Measurements from ENCODE around the gene MXD1.

The MXD1 gene

DNA sequence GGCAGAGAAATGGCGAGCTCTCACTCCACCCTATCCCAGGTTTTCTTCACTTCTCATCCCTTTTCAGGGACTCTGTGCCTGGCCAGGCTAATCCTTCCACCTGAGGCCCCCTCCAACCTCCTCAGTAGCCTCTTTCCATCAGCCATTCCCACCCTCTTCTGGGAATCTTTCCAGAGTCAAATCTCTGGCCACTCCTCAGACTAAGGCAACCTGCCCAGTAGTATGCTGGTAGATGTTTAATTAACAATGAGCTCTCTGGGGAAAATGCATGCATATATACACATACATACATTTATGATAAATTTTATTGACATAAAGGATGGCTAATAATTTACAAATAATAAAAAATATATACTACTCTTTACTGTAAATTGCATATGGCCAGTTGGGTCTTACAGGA, 57.9 kb downstream of the MXD1 start (continued):
- TF ChIP-seq, protein P1, sequence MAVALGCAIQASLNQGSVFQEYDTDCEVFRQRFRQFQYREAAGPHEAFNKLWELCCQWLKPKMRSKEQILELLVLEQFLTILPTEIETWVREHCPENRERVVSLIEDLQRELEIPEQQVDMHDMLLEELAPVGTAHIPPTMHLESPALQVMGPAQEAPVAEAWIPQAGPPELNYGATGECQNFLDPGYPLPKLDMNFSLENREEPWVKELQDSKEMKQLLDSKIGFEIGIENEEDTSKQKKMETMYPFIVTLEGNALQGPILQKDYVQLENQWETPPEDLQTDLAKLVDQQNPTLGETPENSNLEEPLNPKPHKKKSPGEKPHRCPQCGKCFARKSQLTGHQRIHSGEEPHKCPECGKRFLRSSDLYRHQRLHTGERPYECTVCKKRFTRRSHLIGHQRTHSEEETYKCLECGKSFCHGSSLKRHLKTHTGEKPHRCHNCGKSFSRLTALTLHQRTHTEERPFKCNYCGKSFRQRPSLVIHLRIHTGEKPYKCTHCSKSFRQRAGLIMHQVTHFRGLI (tag by site-specific recombination; IDR thresholded peaks at IDR 0.05), result no peak
- TF ChIP-seq ZNF169 (tag by site-specific recombination; IDR thresholded peaks at IDR 0.05) (no peak), ZNF292 (tag by site-specific recombination; IDR thresholded peaks at IDR 0.05; ENCODE audit: borderline replicate concordance, low read depth) (no peak), SETDB1 (IDR thresholded peaks at IDR 0.05; ENCODE audit: insufficient read length, low read length) (no peak), ZNF184 (tag by site-specific recombination; IDR thresholded peaks at IDR 0.05) (no peak), TRIM28 (IDR thresholded peaks at IDR 0.05; ENCODE audit: borderline replicate concordance, low read length) (no peak)

DNA sequence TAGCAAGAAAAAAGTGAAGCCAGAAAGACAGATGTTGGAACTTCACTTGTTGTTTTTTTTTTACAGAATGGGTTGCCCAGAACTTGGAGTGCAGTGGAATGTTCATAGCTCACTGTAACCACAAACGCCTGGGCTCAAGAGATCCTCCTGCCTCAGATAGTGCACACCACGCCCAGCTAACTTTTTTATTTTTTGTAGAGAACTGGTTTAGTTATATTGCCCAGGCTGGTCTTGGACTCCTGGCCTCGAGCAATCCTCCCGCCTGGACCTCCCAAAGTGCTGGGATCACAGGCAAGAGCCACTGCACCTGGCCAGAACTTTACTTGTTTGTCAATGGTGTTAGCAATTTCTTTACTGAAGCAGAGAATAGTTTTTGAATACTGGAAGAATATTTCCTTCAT, 58.4 kb downstream of the MXD1 start:
- no peaks in the 10 kb centered on the region for H3K4me1 ChIP-seq (ENCODE audit: control insufficient read depth, insufficient read depth, low read length)
- CTCF ChIA-PET, result no interaction called here

DNA sequence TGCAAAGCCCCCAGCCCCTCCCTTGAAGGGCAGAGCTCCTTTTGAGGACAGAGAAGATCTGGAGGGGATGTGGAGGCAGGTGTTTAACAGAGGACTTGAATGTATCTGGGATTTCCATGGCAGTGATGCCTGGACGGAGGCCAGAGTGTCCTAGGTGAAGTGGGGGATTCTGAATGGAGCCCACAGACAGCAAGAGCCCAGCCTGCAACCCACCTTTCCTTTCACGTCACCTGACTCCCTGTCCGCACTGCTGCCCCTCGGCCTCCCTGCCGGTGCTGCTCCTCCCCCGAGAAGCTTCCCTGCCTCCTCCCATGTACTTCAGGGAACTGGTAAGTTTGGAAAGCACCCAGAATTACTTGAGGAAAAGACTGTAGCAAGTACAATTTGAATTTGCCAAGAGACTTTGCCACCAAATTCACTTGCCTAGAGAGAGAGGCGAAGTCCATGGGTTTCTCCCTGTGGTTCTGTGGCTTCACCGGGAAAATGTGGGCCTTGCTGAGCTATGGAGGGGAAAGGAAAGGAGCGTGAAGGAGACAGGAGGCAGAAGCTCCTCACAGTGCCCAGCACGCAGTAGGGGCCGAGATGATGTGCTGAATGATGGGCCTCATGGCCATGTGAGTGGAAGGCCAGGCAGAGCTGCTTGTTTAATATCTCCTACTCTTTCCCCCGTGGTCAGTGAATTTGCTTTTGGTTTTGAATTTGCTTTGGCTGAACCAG, 60.4 kb downstream of the MXD1 start:
- CTCF ChIA-PET, result no interaction called here
- no peaks in the 10 kb centered on the region for H3K4me1 ChIP-seq (ENCODE audit: control insufficient read depth, insufficient read depth, low read length)
- POLR2A ChIA-PET, result no interaction called here

More for the DNA sequence above, 58.4 kb downstream of the MXD1 start:
- Histone ChIP-seq H3K36me3 (ENCODE audit: control insufficient read depth in 2 of 2, insufficient read depth in 1 of 2, low read length in 2 of 2) (no peaks in the 10 kb centered on the region), H3K4me3 (ENCODE audit: low read depth, low read length) (no peak overlapping the region), H3K9me3 (ENCODE audit: control insufficient read depth, insufficient read depth, low read depth, low read length) (no peaks in the 10 kb centered on the region), H3K27ac (ENCODE audit: extremely low read depth, low read depth, low read length) (no peak overlapping the region)
- POLR2A ChIA-PET, result no interaction called here
- TF ChIP-seq, protein P2, sequence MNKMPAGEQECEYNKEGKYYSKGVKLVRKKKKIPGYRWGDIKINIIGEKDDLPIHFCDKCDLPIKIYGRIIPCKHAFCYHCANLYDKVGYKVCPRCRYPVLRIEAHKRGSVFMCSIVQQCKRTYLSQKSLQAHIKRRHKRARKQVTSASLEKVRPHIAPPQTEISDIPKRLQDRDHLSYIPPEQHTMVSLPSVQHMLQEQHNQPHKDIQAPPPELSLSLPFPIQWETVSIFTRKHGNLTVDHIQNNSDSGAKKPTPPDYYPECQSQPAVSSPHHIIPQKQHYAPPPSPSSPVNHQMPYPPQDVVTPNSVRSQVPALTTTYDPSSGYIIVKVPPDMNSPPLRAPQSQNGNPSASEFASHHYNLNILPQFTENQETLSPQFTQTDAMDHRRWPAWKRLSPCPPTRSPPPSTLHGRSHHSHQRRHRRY (tag by site-specific recombination; IDR thresholded peaks at IDR 0.05), result no peak
- TF ChIP-seq ZNF704 (tag by site-specific recombination; IDR thresholded peaks at IDR 0.05), result no peak
- TF ChIP-seq ZFP69B (tag by site-specific recombination; IDR thresholded peaks at IDR 0.05), result no peak
- no peak for TF ChIP-seq ZNF501 (tag by site-specific recombination; IDR thresholded peaks at IDR 0.05)
- TF ChIP-seq ZNF571 (tag by site-specific recombination; IDR thresholded peaks at IDR 0.05), result no peak
- no peak for TF ChIP-seq BCL11A (tag by site-specific recombination; IDR thresholded peaks at IDR 0.05; ENCODE audit: low read depth)

More for the DNA sequence above, 60.4 kb downstream of the MXD1 start:
- TF ChIP-seq ZNF624 (tag by site-specific recombination; IDR thresholded peaks at IDR 0.05), result no peak
- TF ChIP-seq, protein P3, sequence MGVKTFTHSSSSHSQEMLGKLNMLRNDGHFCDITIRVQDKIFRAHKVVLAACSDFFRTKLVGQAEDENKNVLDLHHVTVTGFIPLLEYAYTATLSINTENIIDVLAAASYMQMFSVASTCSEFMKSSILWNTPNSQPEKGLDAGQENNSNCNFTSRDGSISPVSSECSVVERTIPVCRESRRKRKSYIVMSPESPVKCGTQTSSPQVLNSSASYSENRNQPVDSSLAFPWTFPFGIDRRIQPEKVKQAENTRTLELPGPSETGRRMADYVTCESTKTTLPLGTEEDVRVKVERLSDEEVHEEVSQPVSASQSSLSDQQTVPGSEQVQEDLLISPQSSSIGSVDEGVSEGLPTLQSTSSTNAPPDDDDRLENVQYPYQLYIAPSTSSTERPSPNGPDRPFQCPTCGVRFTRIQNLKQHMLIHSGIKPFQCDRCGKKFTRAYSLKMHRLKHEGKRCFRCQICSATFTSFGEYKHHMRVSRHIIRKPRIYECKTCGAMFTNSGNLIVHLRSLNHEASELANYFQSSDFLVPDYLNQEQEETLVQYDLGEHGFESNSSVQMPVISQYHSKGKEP (tag by site-specific recombination; IDR thresholded peaks at IDR 0.05), result no peak
- TF ChIP-seq ZNF660 (tag by site-specific recombination; IDR thresholded peaks at IDR 0.05), result no peak
- TF ChIP-seq, protein P4, sequence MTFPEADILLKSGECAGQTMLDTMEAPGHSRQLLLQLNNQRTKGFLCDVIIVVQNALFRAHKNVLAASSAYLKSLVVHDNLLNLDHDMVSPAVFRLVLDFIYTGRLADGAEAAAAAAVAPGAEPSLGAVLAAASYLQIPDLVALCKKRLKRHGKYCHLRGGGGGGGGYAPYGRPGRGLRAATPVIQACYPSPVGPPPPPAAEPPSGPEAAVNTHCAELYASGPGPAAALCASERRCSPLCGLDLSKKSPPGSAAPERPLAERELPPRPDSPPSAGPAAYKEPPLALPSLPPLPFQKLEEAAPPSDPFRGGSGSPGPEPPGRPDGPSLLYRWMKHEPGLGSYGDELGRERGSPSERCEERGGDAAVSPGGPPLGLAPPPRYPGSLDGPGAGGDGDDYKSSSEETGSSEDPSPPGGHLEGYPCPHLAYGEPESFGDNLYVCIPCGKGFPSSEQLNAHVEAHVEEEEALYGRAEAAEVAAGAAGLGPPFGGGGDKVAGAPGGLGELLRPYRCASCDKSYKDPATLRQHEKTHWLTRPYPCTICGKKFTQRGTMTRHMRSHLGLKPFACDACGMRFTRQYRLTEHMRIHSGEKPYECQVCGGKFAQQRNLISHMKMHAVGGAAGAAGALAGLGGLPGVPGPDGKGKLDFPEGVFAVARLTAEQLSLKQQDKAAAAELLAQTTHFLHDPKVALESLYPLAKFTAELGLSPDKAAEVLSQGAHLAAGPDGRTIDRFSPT (tag by site-specific recombination; IDR thresholded peaks at IDR 0.05), result no peak
- TF ChIP-seq GLI2 (tag by site-specific recombination; IDR thresholded peaks at IDR 0.05; ENCODE audit: borderline replicate concordance, low read depth), result no peak
- TF ChIP-seq ZNF26 (tag by site-specific recombination; IDR thresholded peaks at IDR 0.05), result no peak
- TF ChIP-seq, protein P5, sequence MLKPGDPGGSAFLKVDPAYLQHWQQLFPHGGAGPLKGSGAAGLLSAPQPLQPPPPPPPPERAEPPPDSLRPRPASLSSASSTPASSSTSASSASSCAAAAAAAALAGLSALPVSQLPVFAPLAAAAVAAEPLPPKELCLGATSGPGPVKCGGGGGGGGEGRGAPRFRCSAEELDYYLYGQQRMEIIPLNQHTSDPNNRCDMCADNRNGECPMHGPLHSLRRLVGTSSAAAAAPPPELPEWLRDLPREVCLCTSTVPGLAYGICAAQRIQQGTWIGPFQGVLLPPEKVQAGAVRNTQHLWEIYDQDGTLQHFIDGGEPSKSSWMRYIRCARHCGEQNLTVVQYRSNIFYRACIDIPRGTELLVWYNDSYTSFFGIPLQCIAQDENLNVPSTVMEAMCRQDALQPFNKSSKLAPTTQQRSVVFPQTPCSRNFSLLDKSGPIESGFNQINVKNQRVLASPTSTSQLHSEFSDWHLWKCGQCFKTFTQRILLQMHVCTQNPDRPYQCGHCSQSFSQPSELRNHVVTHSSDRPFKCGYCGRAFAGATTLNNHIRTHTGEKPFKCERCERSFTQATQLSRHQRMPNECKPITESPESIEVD (tag by site-specific recombination; IDR thresholded peaks at IDR 0.05), result no peak
- no peak for TF ChIP-seq ZNF488 (tag by site-specific recombination; IDR thresholded peaks at IDR 0.05)
- no peaks in the 10 kb centered on the region for H3K9me3 ChIP-seq (ENCODE audit: control insufficient read depth, insufficient read depth, low read depth, low read length)
- H3K27ac ChIP-seq (ENCODE audit: extremely low read depth, low read depth, low read length), result no peak overlapping the region
- H3K36me3 ChIP-seq (ENCODE audit: control insufficient read depth in 2 of 2, insufficient read depth in 1 of 2, low read length in 2 of 2), result no peaks in the 10 kb centered on the region
- H3K4me3 ChIP-seq (ENCODE audit: low read depth, low read length), result no peak overlapping the region
